SU-DHL-6 (cell line): ENCODE data around the gene TCF20.

Experiments
- EZH2phosphoT487 ChIP-seq: fragments of 200-600 bp; sonication (generic), shearing (Covaris generic); conservative IDR thresholded peaks from 2 replicates; pipeline ENCODE4 v1.6.1; 2018; ENCODE audit warnings: mild to moderate bottlenecking, antibody characterized with exemption, low read length, moderate library complexity, mixed read lengths
- TF ChIP-seq, protein P1 (sequence below): fragments of 200-600 bp; sonication (generic); IDR thresholded peaks from one replicate; pipeline ENCODE4 v1.5.1; 2017; ENCODE audit warnings: antibody characterized with exemption, mild to moderate bottlenecking, low read length, moderate library complexity; ENCODE audit not compliant: insufficient read depth, poor library complexity, severe bottlenecking

DNA sequence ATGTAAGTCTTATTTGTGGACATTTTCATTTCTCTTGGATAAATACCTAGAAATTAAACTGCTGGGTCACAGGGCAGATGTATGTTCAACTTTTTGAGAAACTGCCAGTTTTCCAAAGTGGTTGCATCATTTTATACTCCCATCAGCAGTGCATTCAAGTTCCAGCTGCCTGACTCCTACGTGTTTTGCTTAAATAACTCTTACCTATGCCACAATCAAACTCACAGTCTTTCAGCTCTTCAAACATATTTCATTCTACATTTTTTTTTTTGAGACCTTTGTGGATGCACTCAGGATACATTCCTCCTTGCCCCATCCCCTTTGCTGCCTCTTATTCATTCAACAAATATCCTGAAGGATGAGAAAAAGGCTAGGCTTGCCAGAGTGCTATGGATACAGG, 9.2 kb downstream of the TCF20 start:
- TF ChIP-seq, protein P1, sequence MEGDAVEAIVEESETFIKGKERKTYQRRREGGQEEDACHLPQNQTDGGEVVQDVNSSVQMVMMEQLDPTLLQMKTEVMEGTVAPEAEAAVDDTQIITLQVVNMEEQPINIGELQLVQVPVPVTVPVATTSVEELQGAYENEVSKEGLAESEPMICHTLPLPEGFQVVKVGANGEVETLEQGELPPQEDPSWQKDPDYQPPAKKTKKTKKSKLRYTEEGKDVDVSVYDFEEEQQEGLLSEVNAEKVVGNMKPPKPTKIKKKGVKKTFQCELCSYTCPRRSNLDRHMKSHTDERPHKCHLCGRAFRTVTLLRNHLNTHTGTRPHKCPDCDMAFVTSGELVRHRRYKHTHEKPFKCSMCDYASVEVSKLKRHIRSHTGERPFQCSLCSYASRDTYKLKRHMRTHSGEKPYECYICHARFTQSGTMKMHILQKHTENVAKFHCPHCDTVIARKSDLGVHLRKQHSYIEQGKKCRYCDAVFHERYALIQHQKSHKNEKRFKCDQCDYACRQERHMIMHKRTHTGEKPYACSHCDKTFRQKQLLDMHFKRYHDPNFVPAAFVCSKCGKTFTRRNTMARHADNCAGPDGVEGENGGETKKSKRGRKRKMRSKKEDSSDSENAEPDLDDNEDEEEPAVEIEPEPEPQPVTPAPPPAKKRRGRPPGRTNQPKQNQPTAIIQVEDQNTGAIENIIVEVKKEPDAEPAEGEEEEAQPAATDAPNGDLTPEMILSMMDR = no peak
- TF ChIP-seq EZH2phosphoT487 = no peak
